ENCODE data around the gene PTPRM. TPM values are rescaled to one million over a fixed set of nuclear protein-coding genes. Genes with fewer than 3 reads are reported as not detected.

PTPRM gene
- polyA plus RNA-seq, 2 of the 4 experiments (the other 2 are of a cell fraction) = 44.5 to 199 TPM

- 92% methylated on average over 3 of the region's 3 CpGs for WGBS (ENCODE audit: missing lambda C conversion rate)
- H3K27ac ChIP-seq = no peak overlapping the region
Measured at GRCh38 chr18:7688580-7688979, 121.5 kb downstream of the PTPRM start.

GRCh38 chr18:7691206-7691605, 124.1 kb downstream of the PTPRM start:
- ATAC-seq (no peak), DNase-seq (ENCODE audit: low read depth in 1 of 2, low spot score in 1 of 2) (no peak), FAIRE-seq (no peak)
- no peak overlapping the region for H3K27ac ChIP-seq
- CTCF ChIA-PET = no interaction called here
- no peaks in the 10 kb centered on the region for H3K9me3 ChIP-seq
- POLR2A ChIA-PET = no interaction called here
- WGBS (ENCODE audit: missing lambda C conversion rate) = 89% methylated on average over 3 of the region's 3 CpGs
- H3K4me2 ChIP-seq = no peak overlapping the region
- TF ChIP-seq CHD2 (IDR thresholded peaks at IDR 0.05; ENCODE audit: low read length, partially characterized antibody) (no peak), CTCF (IDR thresholded peaks at IDR 0.05) (no peak), MAFK (IDR thresholded peaks at IDR 0.05; ENCODE audit: partially characterized antibody) (no peak), GATA3 (IDR thresholded peaks at IDR 0.05; ENCODE audit: borderline replicate concordance) (no peak), ZNF302 (CRISPR knock-in tag; IDR thresholded peaks at IDR 0.05) (no peak), TFCP2L1 (CRISPR knock-in tag; IDR thresholded peaks at IDR 0.05) (no peak), HDAC2 (IDR thresholded peaks at IDR 0.05) (no peak), ZSCAN20 (CRISPR knock-in tag; IDR thresholded peaks at IDR 0.05) (no peak), MAZ (IDR thresholded peaks at IDR 0.05; ENCODE audit: borderline replicate concordance, low read depth, low read length) (no peak), ELK1 (IDR thresholded peaks at IDR 0.05; ENCODE audit: low read depth, low read length) (no peak), BHLHE40 (IDR thresholded peaks at IDR 0.05; ENCODE audit: low read depth, low read length) (no peak), CBX8 (IDR thresholded peaks at IDR 0.05) (no peak), KDM5A (IDR thresholded peaks at IDR 0.05) (no peak), RARB (CRISPR knock-in tag; IDR thresholded peaks at IDR 0.05) (no peak), ZFP36 (IDR thresholded peaks at IDR 0.05; ENCODE audit: borderline replicate concordance, partially characterized antibody) (no peak), KDM1A (IDR thresholded peaks at IDR 0.05; ENCODE audit: low read depth) (no peak), PBX3 (IDR thresholded peaks at IDR 0.05) (no peak)
- H3K4me1 ChIP-seq = no peaks in the 10 kb centered on the region; the same call in 2 of the 3 replicates
- H3K4me3 ChIP-seq = no peak overlapping the region

More at GRCh38 chr18:7688580-7688979, 121.5 kb downstream of the PTPRM start:
- DNase-seq (ENCODE audit: low read depth in 1 of 2, low spot score in 1 of 2) (no peak), ATAC-seq (no peak), FAIRE-seq (no peak)
- TF ChIP-seq PBX3 (IDR thresholded peaks at IDR 0.05) (no peak), MAZ (IDR thresholded peaks at IDR 0.05; ENCODE audit: borderline replicate concordance, low read depth, low read length) (no peak), JUN (IDR thresholded peaks at IDR 0.05) (no peak), HOXB5 (CRISPR knock-in tag; IDR thresholded peaks at IDR 0.05) (no peak), FOSL2 (IDR thresholded peaks at IDR 0.05) (no peak), FOSL2 (CRISPR knock-in tag; IDR thresholded peaks at IDR 0.05) (no peak), GATA3 (IDR thresholded peaks at IDR 0.05; ENCODE audit: borderline replicate concordance) (no peak), E2F6 (IDR thresholded peaks at IDR 0.05; ENCODE audit: borderline replicate concordance, low read depth) (no peak), MAFK (IDR thresholded peaks at IDR 0.05; ENCODE audit: partially characterized antibody) (no peak), CBX8 (IDR thresholded peaks at IDR 0.05) (no peak), HDAC2 (IDR thresholded peaks at IDR 0.05) (no peak), NFE2L2 (conservative IDR thresholded peaks at IDR 0.05; ENCODE audit: low read length) (no peak), JUNB (IDR thresholded peaks at IDR 0.05) (no peak), HES2 (IDR thresholded peaks at IDR 0.05) (no peak)
- ChIA-PET POLR2A (no interaction called here), CTCF (interaction anchor here (0.6 to 1.1 kb wide), 2 partner anchors 25 to 189 kb away, joined by 3 to 4 read pairs; no protein-coding TSS in a partner anchor)
- peaks cover 14% of the 10 kb centered on the region for H3K4me1 ChIP-seq
- no peak overlapping the region for H3K4me2 ChIP-seq
- H3K4me3 ChIP-seq = no peak overlapping the region
- no peaks in the 10 kb centered on the region for H3K9me3 ChIP-seq
